ENCODE measurements around the gene RPS10. TPM values are rescaled to one million over a fixed set of nuclear protein-coding genes. Genes with fewer than 3 reads are reported as not detected.

RPS10 gene
- total and polyA plus RNA-seq, 2 donors (not counting 3 experiments of a cell fraction or from before 2014, with no cell fraction given): 1,416 to 5,496 TPM

GRCh38 chr6:34457742-34458735 lies 32.2 kb upstream of the RPS10 start:
- ChIA-PET CTCF (interaction anchor here (1.1 to 5.8 kb wide), 5 partner anchors 11 to 783 kb away, joined by 3 to 114 read pairs (median 4); no protein-coding TSS in a partner anchor), POLR2A (no interaction called here)
- Histone ChIP-seq H3K27me3 (ENCODE audit: control insufficient read depth in 2 of 2, insufficient read depth in 2 of 2, low read length in 2 of 2) (peaks cover 0 to 1% of the 10 kb centered on the region in 2 experiments), H3K9me1 (replicated peaks; ENCODE audit: control insufficient read depth, extremely low read depth, insufficient read depth, low read length) (no peaks in the 10 kb centered on the region), H4K20me1 (replicated peaks; ENCODE audit: control insufficient read depth, extremely low read depth, insufficient read depth, low read length) (no peaks in the 10 kb centered on the region), H2AFZ (ENCODE audit: low read depth, low read length) (no peak overlapping the region), H3K4me3 (replicated peaks in 1 of 3; ENCODE audit: insufficient read depth in 1 of 3, low read depth in 1 of 3, low read length in 3 of 3) (no peak overlapping the region), H3K27ac (ENCODE audit: insufficient read depth, low read depth, low read length) (no peak overlapping the region), H3K9ac (replicated peaks; ENCODE audit: extremely low read depth, insufficient read depth, low read length) (no peak overlapping the region), H3K9me3 (replicated peaks; ENCODE audit: control insufficient read depth, insufficient read depth, low read length) (no peaks in the 10 kb centered on the region), H3K36me3 (ENCODE audit: control insufficient read depth in 2 of 2, extremely low read depth in 1 of 2, insufficient read depth in 2 of 2, low read length in 2 of 2) (no peaks in the 10 kb centered on the region), H3K4me2 (ENCODE audit: insufficient read depth, low read length) (no peak overlapping the region), H3K4me1 (ENCODE audit: control insufficient read depth, extremely low read depth, insufficient read depth, low read length) (no peaks in the 10 kb centered on the region), H3K79me2 (ENCODE audit: control insufficient read depth, insufficient read depth, low read length) (no peaks in the 10 kb centered on the region)
- dilution Hi-C loops (cut with MboI; ENCODE audit: extremely low pct_ligation_motif_present, low sequenced_read_pairs) (no loop called here), intact Hi-C loops (cut with micrococcal nuclease) (no loop called here)
- BruUV-seq (replicated peaks): no TSS peak
- FAIRE-seq (no peak), DNase-seq (ENCODE audit: low read depth, low spot score) (no peak)
- TF ChIP-seq GATA2 (IDR thresholded peaks at IDR 0.05; ENCODE audit: insufficient read depth, insufficient read length, low read depth, low read length): no peak
- no peak for TF ChIP-seq MAX (IDR thresholded peaks at IDR 0.05; ENCODE audit: insufficient read depth, insufficient read length)
- no peak for TF ChIP-seq POLR2A (IDR thresholded peaks at IDR 0.05; ENCODE audit: low read depth, low read length)
- no peak for TF ChIP-seq MYC (IDR thresholded peaks at IDR 0.05; ENCODE audit: low read depth, low read length)
- no peak for TF ChIP-seq POLR2AphosphoS5 (IDR thresholded peaks at IDR 0.05; ENCODE audit: insufficient read depth, low read depth, low read length)
- TF ChIP-seq FOS (IDR thresholded peaks at IDR 0.05; ENCODE audit: borderline replicate concordance, insufficient read depth, low read length): no peak
- no peak for TF ChIP-seq JUN (IDR thresholded peaks at IDR 0.05; ENCODE audit: borderline replicate concordance, insufficient read depth, insufficient read length, low read depth)
- TF ChIP-seq CTCF (IDR thresholded peaks at IDR 0.05; ENCODE audit: extremely low read depth in 1 of 2, insufficient read depth in 1 of 2, low read depth in 1 of 2, low read length in 2 of 2): no peak
- TF ChIP-seq EZH2 (IDR thresholded peaks at IDR 0.05; ENCODE audit: borderline replicate concordance, low read depth, low read length, severe bottlenecking): no peak

Measured in endothelial cell of umbilical vein (primary cell).